ENCODE results near the gene CPA1.

DNA sequence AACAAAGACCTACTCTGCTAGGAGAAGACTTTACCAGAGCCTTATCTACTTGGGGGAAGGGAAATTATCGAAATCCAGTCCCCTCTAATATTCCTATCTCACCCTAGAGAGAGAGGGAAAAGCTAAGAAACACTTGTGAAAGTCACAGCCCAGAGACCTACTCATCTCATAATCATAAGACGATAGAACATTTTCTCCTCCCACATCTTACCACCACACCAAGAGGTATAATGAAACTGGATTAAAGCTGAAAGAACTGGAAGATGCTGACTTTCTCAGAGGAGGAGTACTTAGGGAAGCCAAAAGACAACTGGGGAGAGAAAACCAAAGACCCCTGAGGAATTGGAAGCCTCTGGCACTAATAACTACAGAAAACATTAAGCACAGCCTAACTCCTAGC, 46.5 kb upstream of the CPA1 start:
- TF ChIP-seq RCOR1 (IDR thresholded peaks at IDR 0.05; ENCODE audit: insufficient replicate concordance, low read length), result no peak
- TF ChIP-seq, protein P1, sequence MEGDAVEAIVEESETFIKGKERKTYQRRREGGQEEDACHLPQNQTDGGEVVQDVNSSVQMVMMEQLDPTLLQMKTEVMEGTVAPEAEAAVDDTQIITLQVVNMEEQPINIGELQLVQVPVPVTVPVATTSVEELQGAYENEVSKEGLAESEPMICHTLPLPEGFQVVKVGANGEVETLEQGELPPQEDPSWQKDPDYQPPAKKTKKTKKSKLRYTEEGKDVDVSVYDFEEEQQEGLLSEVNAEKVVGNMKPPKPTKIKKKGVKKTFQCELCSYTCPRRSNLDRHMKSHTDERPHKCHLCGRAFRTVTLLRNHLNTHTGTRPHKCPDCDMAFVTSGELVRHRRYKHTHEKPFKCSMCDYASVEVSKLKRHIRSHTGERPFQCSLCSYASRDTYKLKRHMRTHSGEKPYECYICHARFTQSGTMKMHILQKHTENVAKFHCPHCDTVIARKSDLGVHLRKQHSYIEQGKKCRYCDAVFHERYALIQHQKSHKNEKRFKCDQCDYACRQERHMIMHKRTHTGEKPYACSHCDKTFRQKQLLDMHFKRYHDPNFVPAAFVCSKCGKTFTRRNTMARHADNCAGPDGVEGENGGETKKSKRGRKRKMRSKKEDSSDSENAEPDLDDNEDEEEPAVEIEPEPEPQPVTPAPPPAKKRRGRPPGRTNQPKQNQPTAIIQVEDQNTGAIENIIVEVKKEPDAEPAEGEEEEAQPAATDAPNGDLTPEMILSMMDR (conservative IDR thresholded peaks at IDR 0.05; ENCODE audit: low read depth, low read length), result no peak
- TF ChIP-seq RFX5 (IDR thresholded peaks at IDR 0.05; ENCODE audit: low read depth, low read length), result no peak

Data from IMR-90 (cell line).